ENCODE measurements around the gene CCDC6.
"Not testable (repeated sequence)": the region's sequence is repeated elsewhere in the genome, so short reads cannot be mapped to it uniquely, and the experiment has no call there.

Gene CCDC6

GRCh38 chr10:59879363-59879913, 26.9 kb downstream of the CCDC6 start:
- DNase-seq = no peak

- no peak for DNase-seq
These were observed 27.4 kb downstream of the CCDC6 start for GRCh38 chr10:59878915-59879314.

- DNase-seq = no peak
These were observed 28.1 kb downstream of the CCDC6 start for GRCh38 chr10:59878289-59878688.

GRCh38 chr10:59877191-59877671, 29.1 kb downstream of the CCDC6 start:
- DNase-seq = no peak

- no peak for DNase-seq
These were observed 29.7 kb downstream of the CCDC6 start for GRCh38 chr10:59876695-59877094.

- DNase-seq = not testable (repeated sequence)
These were observed 30.1 kb downstream of the CCDC6 start for GRCh38 chr10:59876208-59876607.

- DNase-seq = no peak
These were observed 32.5 kb downstream of the CCDC6 start for GRCh38 chr10:59873896-59874295.

- DNase-seq = no peak
These were observed 33.4 kb downstream of the CCDC6 start for GRCh38 chr10:59872892-59873463.

GRCh38 chr10:59870152-59870551, 36.2 kb downstream of the CCDC6 start:
- DNase-seq = no peak

- no peak for DNase-seq
These were observed 36.8 kb downstream of the CCDC6 start for GRCh38 chr10:59869594-59869940.

- DNase-seq = no peak
These were observed 37.4 kb downstream of the CCDC6 start for GRCh38 chr10:59868696-59869593.

- DNase-seq = no peak
These were observed 38.8 kb downstream of the CCDC6 start for GRCh38 chr10:59867590-59867989.

GRCh38 chr10:59865101-59865500, 41.3 kb downstream of the CCDC6 start:
- DNase-seq = no peak

- no peak for DNase-seq
These were observed 42.0 kb downstream of the CCDC6 start for GRCh38 chr10:59864141-59864962.

- no peak for DNase-seq
These were observed 46.8 kb downstream of the CCDC6 start for GRCh38 chr10:59859570-59859969.

GRCh38 chr10:59857921-59858320, 48.4 kb downstream of the CCDC6 start:
- DNase-seq = no peak

- no peak for DNase-seq
These were observed 49.3 kb downstream of the CCDC6 start for GRCh38 chr10:59857049-59857448.

GRCh38 chr10:59856104-59856503, 50.3 kb downstream of the CCDC6 start:
- DNase-seq = no peak

GRCh38 chr10:59854571-59854970, 51.8 kb downstream of the CCDC6 start:
- DNase-seq = no peak

- DNase-seq = no peak
These were observed 53.7 kb downstream of the CCDC6 start for GRCh38 chr10:59852670-59853069.

GRCh38 chr10:59851864-59852263, 54.5 kb downstream of the CCDC6 start:
- DNase-seq = no peak

- DNase-seq = no peak
These were observed 58.5 kb downstream of the CCDC6 start for GRCh38 chr10:59847888-59848287.

- DNase-seq = no peak
These were observed 59.0 kb downstream of the CCDC6 start for GRCh38 chr10:59847326-59847725.

All from NCI-H1092 treated with DMSO at 0.1 percent for 48 hours (cell line).